ENCODE results near the gene LRMDA.

The LRMDA gene

DNA sequence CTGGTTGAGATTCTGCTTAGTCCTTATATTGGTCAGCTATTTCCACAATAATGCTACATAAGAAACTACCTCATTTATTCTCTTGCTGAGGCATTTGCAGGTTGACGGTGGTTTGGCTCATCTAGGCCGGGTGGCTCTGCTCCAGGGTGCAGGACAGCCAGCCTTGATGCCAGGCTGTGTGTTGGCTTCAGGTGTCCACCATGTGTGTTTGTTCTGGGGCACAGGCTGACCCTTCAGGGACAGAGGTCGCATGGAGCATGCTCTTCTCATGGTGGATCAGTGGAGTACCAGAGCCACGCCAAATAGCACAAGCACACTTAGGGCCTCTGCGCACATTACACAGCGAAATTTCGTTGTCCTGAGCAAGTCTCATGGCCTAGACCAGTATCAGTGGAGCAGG lies 249.9 kb downstream of the LRMDA start:
- no peak for DNase-seq

DNA sequence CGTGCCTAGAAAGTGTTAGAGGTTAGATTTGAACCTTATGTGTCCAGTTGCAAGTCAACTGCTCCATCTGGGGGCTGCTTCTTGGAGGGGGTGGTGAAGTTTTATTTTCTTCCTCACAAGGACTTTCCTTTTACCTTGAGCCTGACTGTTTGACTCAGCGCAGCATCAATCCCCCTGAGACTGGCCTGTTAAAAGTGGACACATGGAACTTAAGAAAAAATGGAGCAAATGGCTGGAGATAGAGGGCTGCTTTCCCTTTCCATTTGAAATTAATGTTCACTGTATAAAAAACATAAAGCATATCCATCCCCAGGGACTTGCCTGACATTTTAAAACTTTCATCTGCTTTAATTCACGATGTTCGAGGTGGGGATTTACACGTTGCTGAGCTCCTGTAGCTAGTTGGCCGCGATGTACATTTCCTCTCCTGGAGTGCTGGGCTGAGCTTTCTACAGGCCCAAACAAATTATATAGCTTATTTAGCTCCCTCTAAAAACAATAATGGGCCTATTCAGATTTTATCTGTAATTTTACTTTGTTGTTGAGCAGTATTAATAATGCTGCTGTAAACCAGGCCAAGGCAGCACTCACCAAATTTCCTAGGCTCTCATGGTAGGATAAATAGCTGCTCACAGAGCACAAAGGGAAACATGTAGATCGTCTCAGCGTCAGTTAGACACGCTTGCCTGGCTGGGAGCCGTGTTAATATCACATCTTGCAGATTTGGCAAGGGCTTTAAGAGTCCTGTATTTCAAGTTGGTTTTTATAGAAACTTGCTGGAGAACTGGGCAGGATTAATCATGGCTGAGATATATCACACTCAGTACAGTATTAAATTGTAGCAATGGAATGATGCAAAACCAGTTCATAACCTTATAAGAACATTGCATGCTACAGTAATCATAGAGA lies 251.5 kb downstream of the LRMDA start:
- no peak for DNase-seq

DNA sequence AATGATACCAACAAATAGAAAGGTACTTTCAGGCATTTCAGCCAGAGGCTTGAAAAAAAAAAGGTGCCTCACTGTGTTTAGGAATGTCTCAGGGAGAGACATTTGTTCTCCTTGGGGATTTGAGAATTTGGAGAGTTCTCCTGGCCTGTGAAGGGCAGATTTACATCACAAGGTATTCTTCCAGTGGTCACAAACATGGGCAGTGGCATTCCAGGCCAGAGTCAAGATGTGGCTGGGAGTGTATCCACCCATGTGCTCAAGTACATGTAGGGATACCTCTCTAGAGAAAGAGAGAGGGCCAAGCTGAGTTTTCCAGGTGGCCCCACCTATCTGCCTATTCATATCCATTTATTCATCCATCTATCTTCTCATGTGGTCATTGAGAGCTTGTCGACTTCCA lies 253.8 kb downstream of the LRMDA start:
- no peak for DNase-seq

DNA sequence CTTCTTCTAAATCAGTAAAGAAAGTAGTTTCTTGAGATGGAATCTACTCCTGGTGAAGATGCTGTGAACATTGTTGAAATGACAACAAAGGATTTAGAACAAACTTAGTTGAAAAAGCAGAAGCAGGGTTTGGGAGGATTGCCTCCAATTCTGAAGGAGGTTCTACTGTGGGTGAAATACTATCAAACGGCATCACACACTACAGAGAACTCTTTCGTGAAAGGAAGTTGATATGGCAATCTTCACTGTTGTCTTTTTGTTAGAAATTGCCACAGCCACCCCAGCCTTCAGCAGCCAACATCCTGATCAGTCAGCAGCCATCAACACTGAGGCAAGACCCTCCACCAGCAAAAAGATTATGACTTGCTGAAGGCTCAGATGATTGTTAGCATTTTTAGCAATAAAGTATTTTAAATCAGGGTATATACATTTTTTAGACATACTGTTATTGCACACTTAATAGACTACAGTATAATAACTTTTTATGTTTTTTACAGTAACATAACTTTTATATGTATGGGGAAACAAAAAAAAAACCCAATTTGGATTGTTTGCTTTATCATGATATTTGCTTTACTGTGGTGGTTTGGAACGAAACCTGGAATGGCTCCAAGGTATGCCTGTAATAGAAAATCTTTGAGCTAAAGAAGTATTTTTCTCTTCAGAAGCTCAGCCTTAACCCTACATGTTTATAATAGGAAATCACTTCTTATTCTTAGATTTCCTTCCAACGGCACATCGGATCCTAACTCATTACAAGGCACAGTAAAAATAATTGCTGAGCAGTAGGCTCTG lies 257.3 kb downstream of the LRMDA start:
- DNase-seq: no peak

DNA sequence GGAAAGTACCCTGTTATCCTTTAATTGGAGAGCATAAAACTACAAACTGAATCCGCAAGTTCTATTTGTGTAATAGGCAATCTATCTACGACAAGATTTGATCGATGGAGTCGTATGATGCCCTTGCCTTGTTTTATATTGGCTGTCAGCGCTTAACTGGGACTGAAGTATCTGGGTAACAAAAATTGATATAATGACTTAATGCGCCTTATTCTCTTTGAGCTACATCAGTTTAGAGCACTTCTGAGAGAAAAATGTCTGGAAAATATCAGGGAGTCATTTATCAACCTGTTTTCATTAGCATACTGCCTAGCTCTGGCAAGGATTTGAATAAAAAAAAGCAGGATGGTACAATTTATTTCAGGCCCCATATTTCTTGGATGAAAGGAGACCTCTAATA lies 262.1 kb downstream of the LRMDA start:
- DNase-seq: no peak

DNA sequence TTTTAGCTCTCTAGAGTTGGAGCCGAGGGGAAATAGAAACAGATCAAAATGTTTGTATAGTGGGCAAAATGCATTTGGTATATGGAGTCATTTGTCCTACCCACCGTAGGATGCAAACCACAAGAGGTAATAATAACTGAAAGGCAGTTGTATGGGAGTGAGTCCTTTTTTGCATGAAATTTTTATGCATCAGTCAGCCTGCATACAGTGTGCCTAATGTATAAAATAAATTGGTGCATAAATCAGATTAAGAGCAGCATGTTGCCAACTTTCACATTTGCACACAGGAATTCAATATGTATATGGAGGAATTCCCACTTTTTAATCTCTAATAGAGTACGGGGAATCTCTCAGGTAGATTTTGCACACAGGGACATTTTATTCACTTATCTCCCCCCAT lies 262.8 kb downstream of the LRMDA start:
- DNase-seq: no peak

DNA sequence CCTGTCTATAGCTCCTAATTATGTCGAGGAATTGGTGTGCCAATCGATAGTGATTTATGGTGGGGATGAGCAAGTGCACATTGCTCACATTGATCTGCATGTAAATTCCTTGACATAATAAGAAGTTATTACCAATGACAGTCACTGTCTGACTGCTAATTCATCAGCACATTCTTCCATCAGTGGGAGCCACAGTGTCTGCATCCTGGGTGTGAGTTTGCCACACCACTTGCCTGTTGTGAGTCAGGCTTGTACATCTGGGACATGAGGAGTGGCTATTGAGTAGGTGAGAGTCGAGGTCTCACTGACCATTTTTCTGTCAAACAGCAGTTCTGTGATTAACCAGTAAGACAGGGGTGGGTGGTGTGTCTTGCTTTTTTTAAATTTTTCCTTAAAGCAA lies 263.4 kb downstream of the LRMDA start:
- DNase-seq: no peak

DNA sequence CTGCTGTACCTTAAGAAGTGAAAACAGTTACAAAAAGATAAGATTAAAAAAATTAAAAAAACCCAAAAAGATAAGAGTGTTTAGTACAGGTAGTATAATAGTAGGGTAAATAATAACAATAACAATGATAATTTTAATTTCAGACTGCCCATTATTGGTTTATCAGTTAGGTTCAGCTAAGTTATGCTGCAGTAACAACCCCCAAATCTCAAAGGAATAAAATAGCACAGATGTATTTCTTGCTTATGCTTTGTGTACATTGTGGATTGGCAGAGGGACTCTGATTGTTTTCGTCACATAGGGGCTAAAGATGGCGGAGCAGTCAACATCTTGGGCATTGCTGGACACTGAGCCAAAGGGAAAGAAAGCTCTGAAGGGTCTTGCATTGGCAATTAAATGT lies 264.6 kb downstream of the LRMDA start:
- no peak for DNase-seq

DNA sequence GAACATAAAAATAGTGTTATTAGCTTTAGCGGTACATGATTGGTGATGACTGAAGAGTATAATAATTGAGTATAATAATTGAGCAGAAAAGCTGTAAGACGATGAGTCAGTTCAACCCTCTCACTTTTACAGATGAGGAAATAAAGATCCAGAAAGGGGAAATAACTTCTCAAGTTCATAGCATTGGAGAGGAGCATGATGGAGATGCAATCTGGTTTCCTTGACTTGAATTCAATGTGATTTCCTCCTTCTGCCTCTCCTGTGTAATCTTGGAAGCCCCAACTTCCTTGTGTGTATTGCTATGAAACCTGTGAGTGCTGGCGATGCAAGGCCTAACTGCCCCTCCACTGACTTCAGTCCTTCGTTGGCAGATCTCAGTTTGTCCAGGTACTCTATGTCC lies 265.1 kb downstream of the LRMDA start:
- no peak for DNase-seq

DNA sequence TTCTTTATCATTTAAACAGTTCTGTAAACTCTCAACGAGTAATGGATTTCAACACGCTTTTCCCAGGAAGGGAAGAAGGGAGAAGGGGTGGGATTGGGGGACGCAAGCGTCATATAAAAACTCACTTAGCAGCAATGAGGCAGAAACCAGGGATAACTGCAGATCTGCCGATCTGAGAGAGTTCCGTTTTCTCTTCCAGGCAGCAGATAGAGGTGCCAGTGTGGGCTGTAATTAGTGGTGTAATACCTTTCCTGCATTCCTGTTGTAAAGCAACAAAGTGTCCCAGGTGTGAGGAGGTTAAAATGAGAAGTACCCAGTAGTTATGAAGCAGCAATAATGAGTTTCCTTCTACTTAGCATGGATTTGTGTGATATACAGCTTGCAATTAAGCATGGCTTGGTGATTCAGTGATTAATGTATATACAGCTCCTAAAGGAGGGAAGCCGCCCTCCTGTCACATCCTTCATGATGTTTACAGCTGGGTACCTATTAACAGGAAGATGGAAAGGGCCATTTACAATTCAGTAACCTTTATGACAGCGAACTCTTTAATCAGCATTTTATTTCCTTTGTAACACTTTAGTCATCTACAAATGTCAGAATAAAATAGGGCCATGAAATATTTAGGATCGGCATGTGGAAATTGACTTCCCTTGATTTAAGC lies 271.9 kb downstream of the LRMDA start:
- no peak for DNase-seq

DNA sequence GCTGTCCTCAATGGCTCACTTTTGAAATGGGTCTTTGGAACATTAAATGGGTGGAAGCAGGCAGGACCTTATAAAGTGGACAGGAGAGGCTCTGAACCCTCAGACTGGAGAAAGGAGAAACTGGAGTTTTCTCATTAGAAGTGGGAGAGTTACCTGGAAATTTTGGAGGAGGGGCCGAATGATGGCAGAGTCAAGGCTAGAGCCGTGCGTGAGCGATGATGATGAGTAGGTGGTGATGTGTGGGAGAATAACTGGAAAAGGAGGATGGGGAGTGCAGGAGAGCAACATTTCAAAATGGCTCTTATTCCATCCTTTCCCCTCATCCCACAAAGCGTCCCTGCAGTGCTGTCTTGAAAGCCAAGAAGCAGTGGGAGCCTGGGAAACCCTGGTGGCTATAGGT lies 274.0 kb downstream of the LRMDA start:
- no peak for DNase-seq

DNA sequence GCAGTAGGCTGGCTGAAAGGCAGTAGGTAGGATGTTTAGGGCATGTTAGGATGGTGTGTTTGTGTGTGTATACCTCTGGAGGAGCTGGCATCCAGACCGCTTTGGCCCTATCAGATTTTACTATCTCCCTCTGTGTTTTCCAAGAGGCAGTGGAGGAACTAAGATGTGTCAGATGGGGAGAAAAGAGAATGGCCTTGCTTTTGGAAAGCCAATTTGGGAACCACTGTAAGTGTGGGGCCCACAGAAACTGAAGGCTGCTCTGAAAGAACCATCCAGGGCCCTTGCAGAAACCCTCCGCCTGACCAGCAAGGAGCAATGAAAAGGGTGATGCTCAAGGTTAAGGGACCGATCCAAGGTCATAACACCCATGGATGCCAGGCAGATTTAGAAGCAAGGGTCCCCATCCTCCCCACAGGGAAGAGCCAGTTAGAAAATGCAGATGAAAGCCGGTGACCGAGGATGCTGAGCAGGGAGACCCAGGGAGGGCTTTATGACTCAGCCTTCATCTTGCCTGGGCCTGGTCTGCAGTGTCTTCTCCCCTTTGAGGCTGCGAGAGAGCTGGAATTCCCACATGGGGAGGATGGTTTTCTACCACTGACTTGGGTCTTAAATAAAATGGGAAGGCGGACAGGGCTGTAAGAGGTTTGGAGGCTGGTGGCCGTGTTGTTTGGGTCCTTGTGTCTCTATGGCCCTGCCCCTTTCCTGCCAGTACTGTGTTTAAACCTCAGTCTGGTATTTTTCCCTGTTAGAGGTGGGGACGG lies 275.8 kb downstream of the LRMDA start:
- no peak for DNase-seq

DNA sequence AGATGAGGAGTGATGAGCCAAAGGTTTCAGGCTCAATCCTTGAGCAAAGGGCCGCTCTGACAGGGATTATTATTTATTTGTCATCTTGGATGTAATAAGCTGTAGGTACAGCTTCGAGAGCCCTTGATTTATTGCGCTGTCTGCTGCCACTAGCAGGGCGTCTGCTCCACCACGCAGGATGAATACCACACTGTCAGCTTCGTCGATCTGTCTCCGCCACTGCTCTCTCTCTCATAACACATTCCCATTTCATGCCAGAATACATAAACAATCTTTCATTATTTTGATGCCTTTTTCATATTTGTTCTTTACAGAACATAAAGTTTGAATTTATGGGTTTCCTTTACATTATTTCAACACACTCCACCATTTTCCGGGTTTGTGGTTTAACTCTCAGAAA lies 276.6 kb downstream of the LRMDA start:
- no peak for DNase-seq

DNA sequence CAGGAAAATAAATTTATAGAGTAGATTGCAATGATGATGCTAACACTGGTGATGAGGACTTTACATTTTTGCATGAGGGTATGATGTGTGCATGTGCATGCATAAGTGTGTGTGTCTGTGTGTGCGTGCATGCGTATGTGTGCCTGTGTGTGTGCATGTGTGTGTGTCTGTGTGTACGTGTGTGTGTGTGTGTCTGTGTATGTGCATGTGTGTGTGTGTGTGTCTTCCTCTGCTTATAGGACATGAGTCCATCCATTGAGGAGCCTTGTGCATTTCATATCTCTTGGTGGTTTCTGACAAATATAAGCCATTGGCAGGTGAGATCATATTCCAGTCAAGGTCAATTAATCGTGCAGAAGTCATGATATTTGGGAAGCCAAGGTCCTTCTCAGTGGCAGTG lies 277.8 kb downstream of the LRMDA start:
- no peak for DNase-seq

DNA sequence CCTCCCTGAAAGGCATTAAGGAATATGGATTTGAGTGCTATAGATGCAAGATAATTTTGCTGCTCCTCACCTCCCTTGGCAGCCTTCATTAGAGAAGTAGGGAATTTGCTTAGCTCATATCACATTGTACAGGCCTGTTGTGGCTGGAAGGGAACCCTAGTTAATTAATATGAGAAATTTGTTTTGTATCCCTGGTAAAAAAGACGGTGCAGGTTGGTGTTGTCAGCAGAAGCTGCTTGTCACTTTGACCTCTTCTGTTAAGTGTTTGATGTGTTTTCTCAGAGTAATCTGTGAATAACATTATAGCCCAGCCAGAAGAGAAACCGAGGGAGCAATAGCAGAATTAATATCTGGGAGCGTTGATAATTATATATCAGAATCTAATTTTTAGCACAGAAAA lies 278.4 kb downstream of the LRMDA start:
- DNase-seq: no peak

DNA sequence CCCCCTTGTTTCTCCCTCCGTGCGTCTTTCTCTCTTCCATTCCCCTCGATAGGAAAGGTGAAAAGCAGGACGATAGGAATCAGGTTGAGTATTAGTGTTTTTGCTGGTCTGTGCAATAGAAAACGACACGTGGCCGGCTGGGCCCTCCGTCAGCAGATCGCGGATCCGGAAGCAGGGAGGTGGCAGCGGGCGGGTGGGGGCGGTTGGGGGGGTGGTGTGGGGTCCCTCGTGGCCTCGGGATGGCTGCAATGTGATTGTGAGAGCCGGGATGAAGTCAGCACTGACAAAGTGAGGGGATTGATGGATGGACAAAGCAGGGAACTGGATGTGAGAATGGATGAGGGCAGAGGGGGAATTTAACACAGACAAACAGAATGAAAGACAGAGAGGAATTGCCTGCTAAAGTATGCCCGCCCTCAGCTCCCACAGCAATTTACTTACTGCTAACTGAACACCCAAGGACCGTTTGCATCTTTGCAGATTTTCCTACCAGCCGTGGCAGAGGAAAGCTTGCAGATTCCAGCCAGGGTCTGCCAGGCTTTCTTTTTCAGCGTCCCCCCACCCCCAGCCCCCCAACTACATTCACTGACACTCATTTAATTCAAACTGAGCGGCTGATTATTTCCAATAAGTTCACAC lies 280.9 kb downstream of the LRMDA start:
- DNase-seq: no peak

DNA sequence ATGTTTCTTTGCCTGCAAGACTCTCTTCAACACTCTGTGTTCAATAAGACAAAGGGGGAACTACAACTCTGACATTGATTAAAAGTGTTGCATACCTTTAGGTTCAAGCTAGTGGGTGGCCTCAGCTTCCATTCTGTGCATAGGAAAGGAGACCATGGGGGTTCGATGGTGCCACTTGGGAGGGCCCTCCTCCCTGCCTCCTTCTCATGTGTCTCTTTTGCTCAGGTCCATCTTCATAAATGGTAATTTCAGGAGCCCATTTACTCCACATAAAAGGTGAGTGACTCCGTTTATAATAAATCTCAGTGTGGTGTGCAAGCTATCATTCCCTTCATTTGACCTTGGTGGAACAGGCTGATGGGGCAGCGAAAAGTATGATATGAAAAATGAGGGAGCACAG lies 285.1 kb downstream of the LRMDA start:
- no peak for DNase-seq

DNA sequence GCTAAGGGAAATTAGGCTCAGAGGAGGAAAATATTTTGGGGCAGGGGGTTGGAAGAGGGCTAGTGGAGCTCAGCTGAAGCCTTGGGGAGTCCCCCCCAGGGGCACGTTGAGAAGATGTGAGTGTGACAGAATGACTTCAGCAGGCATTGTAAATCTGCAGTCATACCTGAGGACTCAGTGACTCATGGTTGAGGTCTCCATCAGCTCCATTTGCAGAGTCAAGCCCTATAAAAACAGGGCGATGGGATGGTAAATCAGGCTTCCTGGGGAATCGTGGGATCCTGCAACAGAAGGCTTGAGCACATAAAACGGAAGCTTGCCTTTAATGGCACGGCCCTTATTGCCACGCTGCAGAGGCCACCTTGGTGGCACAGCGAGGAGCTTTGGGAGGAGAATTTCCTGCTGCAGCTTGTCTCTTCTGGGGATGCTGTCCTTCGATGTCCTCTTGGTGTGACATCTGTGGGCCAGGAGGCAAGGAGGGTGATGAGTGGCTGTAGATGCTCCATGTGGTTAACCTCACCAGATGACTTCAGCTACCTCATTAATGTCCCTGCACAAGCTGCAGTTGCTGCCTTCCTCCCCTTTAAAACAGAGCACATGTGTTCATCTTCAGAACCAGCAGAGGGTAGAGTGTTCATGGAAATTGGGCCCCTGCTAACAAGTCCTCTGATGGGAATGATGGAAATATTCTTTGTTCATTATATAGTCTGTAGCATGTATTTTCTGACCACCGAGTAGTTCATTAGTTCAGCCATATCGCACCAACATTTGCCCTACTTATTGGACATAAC lies 285.9 kb downstream of the LRMDA start:
- no peak for DNase-seq

DNA sequence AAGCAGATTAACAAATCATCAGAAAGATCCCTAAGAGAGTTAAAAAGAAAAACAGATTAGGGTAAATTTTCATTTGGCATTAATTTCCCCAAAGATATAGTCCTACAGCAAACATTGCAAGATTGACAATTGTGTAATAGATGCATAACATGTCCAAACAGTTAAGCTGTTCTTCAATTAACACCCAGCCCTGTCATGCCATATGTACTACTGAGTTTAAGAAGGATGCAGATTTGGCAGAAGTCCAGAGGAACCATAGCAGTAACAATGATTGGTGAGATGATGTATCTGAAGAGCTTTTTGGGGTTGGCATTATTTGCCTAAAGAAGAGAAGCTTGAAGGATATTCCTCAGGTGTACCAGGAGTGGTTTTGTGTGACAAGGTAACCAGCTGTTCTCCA lies 287.6 kb downstream of the LRMDA start:
- DNase-seq: no peak

DNA sequence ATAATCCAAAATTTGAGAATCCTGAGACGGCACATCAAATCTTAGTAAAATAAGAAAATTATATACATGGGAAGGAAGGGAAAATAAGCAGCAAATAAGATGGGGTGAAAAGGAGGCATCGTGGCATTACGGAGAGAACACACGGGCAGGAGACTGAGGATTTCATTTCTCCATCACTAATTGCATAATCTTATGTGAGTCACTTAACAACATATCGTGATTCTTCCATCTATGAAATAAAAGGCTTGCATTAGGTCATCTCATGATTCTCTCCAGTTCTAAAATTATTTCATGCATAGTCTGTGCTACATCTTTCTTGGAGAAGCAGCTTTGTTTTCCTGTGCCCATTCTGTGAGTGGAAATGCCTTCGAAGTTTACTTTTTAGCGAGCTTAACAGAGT lies 288.7 kb downstream of the LRMDA start:
- no peak for DNase-seq

DNA sequence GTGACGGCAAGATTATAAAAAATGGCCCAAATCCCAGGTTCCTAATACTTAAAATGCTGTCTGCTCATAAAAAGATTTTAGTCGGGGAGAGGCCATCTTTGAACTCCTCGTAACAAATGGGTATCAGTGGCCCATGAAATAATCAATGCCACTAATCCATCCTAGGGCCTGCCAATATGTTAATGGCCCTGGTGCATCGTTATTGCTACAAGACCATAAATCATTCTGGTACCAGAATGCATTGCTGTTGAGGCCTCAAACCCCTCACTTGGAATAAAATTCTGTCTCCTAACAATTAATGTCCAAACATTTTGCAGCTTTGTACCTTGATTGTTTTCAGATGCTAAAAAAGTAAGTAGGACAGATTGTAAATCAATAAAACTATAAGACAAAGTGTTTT lies 290.6 kb downstream of the LRMDA start:
- no peak for DNase-seq

DNA sequence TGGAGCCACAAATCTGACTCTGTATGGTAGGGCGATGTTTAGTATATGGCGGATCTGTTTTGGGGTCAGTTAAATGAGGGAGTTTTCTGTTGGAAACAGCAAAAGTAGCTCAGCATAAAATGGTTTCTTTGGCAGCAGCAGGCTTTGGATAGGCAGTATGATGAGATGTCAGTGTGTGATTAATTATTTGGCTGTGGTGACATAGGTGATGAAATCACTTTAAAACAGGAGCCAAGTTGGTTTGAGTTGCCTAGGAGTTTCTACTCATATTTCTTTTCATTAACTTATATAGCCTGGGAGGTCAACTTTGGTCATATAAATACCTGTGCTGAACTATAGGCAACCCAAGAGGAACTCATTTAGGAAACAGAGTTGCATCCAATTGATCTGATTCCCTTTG lies 291.2 kb downstream of the LRMDA start:
- no peak for DNase-seq

All from stimulated activated naive CD4-positive, alpha-beta T cell (primary cell).